Bronchus fibroblast of lung (primary cell): ENCODE measurements around the gene ZSCAN21. TPM values are rescaled to one million over a fixed set of nuclear protein-coding genes. Genes with fewer than 3 reads are reported as not detected.

Experiments used
- total RNA-seq: library from RNA; depleted of rRNA; stranded (reverse); fragments of >200 nt; gene quantifications from 2 replicates; pipeline ENCODE4 v1.2.3, GENCODE V29; 2015

The ZSCAN21 gene
- 8.2 and 9.9 TPM in 2 replicates for total RNA-seq

DNA sequence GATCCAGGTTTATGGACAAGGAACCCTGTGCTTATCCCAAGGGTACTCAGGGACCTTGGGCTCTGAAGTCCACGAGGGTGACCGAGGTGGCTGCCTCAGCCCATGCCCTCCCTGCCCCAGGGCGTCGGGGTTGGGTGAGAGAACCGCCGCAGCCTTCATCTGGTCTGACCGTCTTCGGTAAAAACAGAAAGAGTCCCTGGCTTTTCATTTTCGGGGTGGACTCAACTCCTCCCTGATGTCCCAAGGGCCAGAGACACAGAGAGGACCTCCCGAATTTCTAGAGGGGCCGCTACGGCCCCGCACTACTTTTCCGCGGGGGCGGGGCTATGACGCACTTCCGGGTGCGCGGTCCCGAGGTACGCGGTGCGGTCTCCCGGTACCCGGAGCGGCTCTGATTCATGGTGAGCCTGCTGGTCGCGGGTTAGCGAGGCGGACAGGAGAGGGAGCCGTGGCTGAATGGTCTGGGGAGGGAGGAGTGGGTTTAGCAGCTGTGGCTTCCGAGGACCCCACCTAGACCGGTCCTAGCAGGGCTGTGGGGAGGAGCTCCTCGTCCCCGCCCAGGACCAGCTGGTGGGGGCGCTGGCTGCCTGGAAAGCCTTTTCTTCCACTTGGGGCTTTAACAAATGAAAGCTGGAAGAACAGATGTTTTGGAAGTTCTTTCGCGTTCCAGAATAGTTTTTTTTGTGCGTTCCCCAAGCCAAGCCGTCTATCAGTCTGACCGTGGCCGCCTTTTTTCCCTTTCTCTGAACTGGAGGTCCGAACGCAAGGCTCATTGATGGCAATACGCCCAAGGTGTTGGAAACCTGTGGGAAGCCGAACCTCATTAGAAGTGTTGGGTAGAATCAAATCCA is at the start of gene ZSCAN21:
Gene ZSCAN21, plus strand, starts transcription at position 334 of the 851 bp plus-strand sequence. CDS start 7,233 bp downstream, outside the sequence.

DNA sequence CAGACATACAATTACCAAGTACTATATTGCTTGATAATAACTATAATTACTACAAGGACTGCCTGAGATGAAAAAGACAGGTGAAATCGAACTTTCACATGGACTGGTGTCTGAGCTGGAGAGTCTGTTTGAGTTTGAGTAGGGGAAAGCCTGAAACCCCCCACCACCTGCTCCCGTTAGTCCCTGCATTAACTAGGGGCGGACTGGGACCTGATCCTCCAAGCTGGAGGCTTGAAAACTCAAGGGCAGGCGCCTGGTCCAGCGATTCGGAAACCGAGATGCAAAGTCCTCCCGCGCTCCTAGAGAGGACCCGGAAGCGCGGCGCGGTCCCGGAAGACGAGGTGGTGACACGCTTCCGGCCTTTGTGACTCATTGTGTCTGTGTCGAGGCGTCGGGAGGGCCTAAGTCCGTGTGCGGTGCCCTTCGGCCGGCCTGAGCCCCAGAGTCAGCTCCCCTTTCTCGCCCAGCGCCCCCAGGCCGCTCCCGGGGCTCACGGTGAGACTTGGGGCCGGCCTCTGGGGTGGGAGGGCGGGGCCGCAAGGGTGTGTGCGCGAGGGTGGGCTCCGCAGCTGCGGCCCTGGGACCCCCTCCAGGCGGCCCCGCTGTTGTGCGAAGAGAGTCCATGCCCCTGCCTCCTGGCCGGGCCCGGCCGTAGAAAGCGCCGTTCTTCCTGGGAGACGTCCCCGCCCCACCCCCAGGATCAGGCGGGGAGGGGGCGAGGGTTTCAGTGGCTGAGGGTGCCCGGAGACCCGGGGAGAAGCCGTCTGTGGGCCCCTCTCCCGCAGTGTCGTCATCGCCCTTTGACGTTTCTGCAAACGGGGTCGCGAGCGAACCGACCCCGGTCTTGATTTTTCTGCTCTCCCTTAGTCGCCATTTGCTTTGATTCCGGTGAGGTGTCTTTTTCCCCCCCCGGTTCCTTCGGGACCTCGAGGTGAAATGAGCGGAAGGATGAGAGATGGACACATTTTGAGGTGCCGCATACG is 34.1 kb upstream of the ZSCAN21 start, which contains the start of gene ZKSCAN1:
Gene ZKSCAN1, plus strand, starts transcription at position 365 of the 983 bp plus-strand sequence. CDS start 7,911 bp downstream, outside the sequence.

DNA sequence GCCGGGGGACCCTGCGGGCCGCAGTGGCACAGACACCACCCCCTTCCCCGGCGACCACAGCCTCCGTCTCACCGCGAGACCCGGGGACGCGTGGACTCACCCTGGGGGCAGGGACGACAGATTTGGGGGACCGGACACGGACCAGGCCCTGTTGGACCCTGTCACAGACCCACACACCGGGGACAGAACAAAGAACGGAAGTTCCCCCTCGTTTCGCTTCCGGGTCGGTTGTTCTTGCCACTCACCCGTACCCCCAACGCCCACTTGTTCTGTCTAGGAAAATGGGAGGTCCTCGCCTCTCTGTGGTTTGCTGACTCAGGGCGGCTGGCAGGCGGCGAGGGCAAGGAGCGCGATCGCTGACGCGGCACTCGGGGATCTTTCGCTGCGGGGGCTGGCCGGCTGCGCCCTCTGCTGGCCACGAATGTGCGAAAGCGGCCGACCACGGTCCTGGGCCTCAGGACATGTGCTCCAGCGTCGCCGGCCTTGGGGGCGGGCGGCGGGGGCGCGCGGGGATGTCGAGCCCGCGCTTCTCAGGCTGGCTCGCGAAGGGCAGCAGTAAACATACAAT is 32.0 kb downstream of the ZSCAN21 start, which contains the start of gene ZNF3:
Gene ZNF3, minus strand, starts transcription at position 189 of the 568 bp plus-strand sequence. CDS start 4,366 bp downstream, outside the sequence.

GRCh38 chr7:100088621-100089457 is 39.3 kb downstream of the ZSCAN21 start, which contains the start of gene COPS6:
TSS of gene COPS6 (plus strand) at chr7:100088969. CDS start at chr7:100088991, 22 bp downstream.

GRCh38 chr7:100101016-100101862 is 51.7 kb downstream of the ZSCAN21 start, which contains the start of the genes AP4M1 and MCM7:
TSS of gene AP4M1 (plus strand) at chr7:100101643. CDS start at chr7:100101715, 72 bp downstream.
TSS of gene MCM7 (minus strand) at chr7:100101397. CDS start at chr7:100101294, 103 bp downstream.

Other genes starting within 250 kb of the ZSCAN21 start
- not detected in 2 replicates for gene CYP3A43, start 221.8 kb upstream of the ZSCAN21 start, total RNA-seq
- gene OR2AE1, start 172.7 kb upstream of the ZSCAN21 start, total RNA-seq = not detected in 2 replicates
- 14.3 and 15.6 TPM in 2 replicates for gene TRIM4, start 130.2 kb upstream of the ZSCAN21 start, total RNA-seq
- not detected in 2 replicates for gene GJC3, start 120.2 kb upstream of the ZSCAN21 start, total RNA-seq
- gene AZGP1, start 73.7 kb upstream of the ZSCAN21 start, total RNA-seq = under 0.01 TPM in 1 of 2 replicates, not detected in the other
- 10.7 and 11.3 TPM in 2 replicates for gene ZKSCAN1, start 34.2 kb upstream of the ZSCAN21 start, total RNA-seq
- gene ZNF3, start 31.9 kb downstream of the ZSCAN21 start, total RNA-seq = 15.8 and 16.1 TPM in 2 replicates
- 79.7 and 107 TPM in 2 replicates for gene COPS6, start 39.2 kb downstream of the ZSCAN21 start, total RNA-seq
- 204 and 216 TPM in 2 replicates for gene MCM7, start 51.6 kb downstream of the ZSCAN21 start, total RNA-seq
- 20.0 and 20.2 TPM in 2 replicates for gene AP4M1, start 51.9 kb downstream of the ZSCAN21 start, total RNA-seq
- 81.9 and 83.6 TPM in 2 replicates for gene TAF6, start 69.6 kb downstream of the ZSCAN21 start, total RNA-seq
- 16.1 and 18.6 TPM in 2 replicates for gene CNPY4, start 69.9 kb downstream of the ZSCAN21 start, total RNA-seq
- 3.0 and 3.9 TPM in 2 replicates for gene MBLAC1, start 77.2 kb downstream of the ZSCAN21 start, total RNA-seq
- 164 and 193 TPM in 2 replicates for gene LAMTOR4, start 99.1 kb downstream of the ZSCAN21 start, total RNA-seq
- 6.6 and 6.7 TPM in 2 replicates for gene TRAPPC14, start 108.9 kb downstream of the ZSCAN21 start, total RNA-seq
- 4.5 and 4.9 TPM in 2 replicates for gene GAL3ST4, start 118.8 kb downstream of the ZSCAN21 start, total RNA-seq
- gene GPC2, start 127.6 kb downstream of the ZSCAN21 start, total RNA-seq = 1.8 and 4.9 TPM in 2 replicates
- 0.84 and 1.8 TPM in 2 replicates for gene STAG3, start 128.1 kb downstream of the ZSCAN21 start, total RNA-seq
- not detected in 2 replicates for gene PVRIG, start 170.2 kb downstream of the ZSCAN21 start, total RNA-seq